ENCODE data around the gene CA10. TPM values are rescaled to one million over a fixed set of nuclear protein-coding genes. Genes with fewer than 3 reads are reported as not detected.

Gene CA10
- total RNA-seq, 1 experiment from 2014 or later: not detected

- intact Hi-C loops (cut with micrococcal nuclease; ENCODE audit: unreplicated experiment): no loop called here
- Histone ChIP-seq H3K9me3 (ENCODE audit: insufficient read depth, low read depth) (no peaks in the 10 kb centered on the region), H3K4me1 (replicated peaks; ENCODE audit: insufficient read depth) (no peaks in the 10 kb centered on the region), H2AFZ (no peak overlapping the region), H3K27ac (no peak overlapping the region), H3F3A (ENCODE audit: insufficient read depth, low read depth) (no peaks in the 10 kb centered on the region), H3K36me3 (ENCODE audit: low read depth) (no peaks in the 10 kb centered on the region), H3K79me2 (ENCODE audit: low read depth) (no peaks in the 10 kb centered on the region), H3K27me3 (ENCODE audit: insufficient read depth, low read depth) (no peaks in the 10 kb centered on the region), H3K9me2 (ENCODE audit: insufficient read depth) (no peaks in the 10 kb centered on the region), H4K20me1 (ENCODE audit: insufficient read depth) (peaks cover 9% of the 10 kb centered on the region; the same call in 1 of the 2 replicates), H3K4me2 (no peak overlapping the region), H3K4me3 (no peak overlapping the region)
- ChIA-PET POLR2A (ENCODE audit: unreplicated experiment) (no interaction called here), CTCF (no interaction called here)
- BruUV-seq (replicated peaks): no TSS peak
- no peak for TF ChIP-seq EZH2 (IDR thresholded peaks at IDR 0.05; ENCODE audit: low read depth)
- TF ChIP-seq CTCF (conservative IDR thresholded peaks at IDR 0.05): no peak
- DNase-seq: no peak
Measured at GRCh38 chr17:52149626-52150025, 8.9 kb downstream of the CA10 start.

GRCh38 chr17:52148969-52149351 is 9.6 kb downstream of the CA10 start:
- BruUV-seq (replicated peaks): no TSS peak
- ChIA-PET CTCF (no interaction called here), POLR2A (ENCODE audit: unreplicated experiment) (no interaction called here)
- Histone ChIP-seq H3K27ac (no peak overlapping the region), H3F3A (ENCODE audit: insufficient read depth, low read depth) (no peaks in the 10 kb centered on the region), H3K9me2 (ENCODE audit: insufficient read depth) (no peaks in the 10 kb centered on the region), H3K4me3 (no peak overlapping the region), H3K4me1 (replicated peaks; ENCODE audit: insufficient read depth) (no peaks in the 10 kb centered on the region), H3K36me3 (ENCODE audit: low read depth) (no peaks in the 10 kb centered on the region), H4K20me1 (ENCODE audit: insufficient read depth) (peaks cover 9% of the 10 kb centered on the region; the same call in 1 of the 2 replicates), H2AFZ (no peak overlapping the region), H3K79me2 (ENCODE audit: low read depth) (no peaks in the 10 kb centered on the region), H3K9me3 (ENCODE audit: insufficient read depth, low read depth) (no peaks in the 10 kb centered on the region), H3K4me2 (no peak overlapping the region), H3K27me3 (ENCODE audit: insufficient read depth, low read depth) (no peaks in the 10 kb centered on the region)
- no peak for TF ChIP-seq CTCF (conservative IDR thresholded peaks at IDR 0.05)
- no peak for TF ChIP-seq EZH2 (IDR thresholded peaks at IDR 0.05; ENCODE audit: low read depth)
- intact Hi-C loops (cut with micrococcal nuclease; ENCODE audit: unreplicated experiment): no loop called here
- DNase-seq: no peak

GRCh38 chr17:52148288-52148968 is 10.1 kb downstream of the CA10 start:
- no peak for DNase-seq
- POLR2A ChIA-PET (ENCODE audit: unreplicated experiment): no interaction called here

More at GRCh38 chr17:52148288-52148968, 10.1 kb downstream of the CA10 start:
- H3F3A ChIP-seq (ENCODE audit: insufficient read depth, low read depth): no peaks in the 10 kb centered on the region
- TF ChIP-seq EZH2 (IDR thresholded peaks at IDR 0.05; ENCODE audit: low read depth): no peak
- TF ChIP-seq CTCF (conservative IDR thresholded peaks at IDR 0.05): no peak
- H4K20me1 ChIP-seq (ENCODE audit: insufficient read depth): peaks cover 9% of the 10 kb centered on the region; the same call in 1 of the 2 replicates
- H3K27ac ChIP-seq: no peak overlapping the region
- no peaks in the 10 kb centered on the region for H3K9me2 ChIP-seq (ENCODE audit: insufficient read depth)
- no TSS peak for BruUV-seq (replicated peaks)
- no peaks in the 10 kb centered on the region for H3K79me2 ChIP-seq (ENCODE audit: low read depth)
- H3K27me3 ChIP-seq (ENCODE audit: insufficient read depth, low read depth): no peaks in the 10 kb centered on the region
- CTCF ChIA-PET: no interaction called here
- intact Hi-C loops (cut with micrococcal nuclease; ENCODE audit: unreplicated experiment): no loop called here
- H3K4me2 ChIP-seq: no peak overlapping the region
- no peaks in the 10 kb centered on the region for H3K9me3 ChIP-seq (ENCODE audit: insufficient read depth, low read depth)
- H3K4me1 ChIP-seq (replicated peaks; ENCODE audit: insufficient read depth): no peaks in the 10 kb centered on the region
- no peak overlapping the region for H3K4me3 ChIP-seq
- no peak overlapping the region for H2AFZ ChIP-seq
- H3K36me3 ChIP-seq (ENCODE audit: low read depth): no peaks in the 10 kb centered on the region

All from PC-9 (cell line).